Right renal cortex interstitium (tissue), 3 donors: ENCODE results near the gene MICAL2. TPM values are rescaled to one million over a fixed set of nuclear protein-coding genes. Genes with fewer than 3 reads are reported as not detected.

Experiments used
- DNase-seq, 3 donors: peaks; one replicate each; pipeline ENCODE4 v3.0.0-alpha.2; 2013; ENCODE audit warnings: low read depth in 3 of 3, low spot score in 2 of 3
- polyA plus RNA-seq, 3 donors: library from polyadenylated mRNA; unstranded; fragments of 120-200 nt; gene quantifications; one replicate each; pipeline ENCODE4 v1.2.1, GENCODE V29; 2013; ENCODE audit not compliant: insufficient read length in 3 of 3

MICAL2 gene
- polyA plus RNA-seq, 3 donors = 6.7 to 8.3 (median 7.1) TPM

DNA sequence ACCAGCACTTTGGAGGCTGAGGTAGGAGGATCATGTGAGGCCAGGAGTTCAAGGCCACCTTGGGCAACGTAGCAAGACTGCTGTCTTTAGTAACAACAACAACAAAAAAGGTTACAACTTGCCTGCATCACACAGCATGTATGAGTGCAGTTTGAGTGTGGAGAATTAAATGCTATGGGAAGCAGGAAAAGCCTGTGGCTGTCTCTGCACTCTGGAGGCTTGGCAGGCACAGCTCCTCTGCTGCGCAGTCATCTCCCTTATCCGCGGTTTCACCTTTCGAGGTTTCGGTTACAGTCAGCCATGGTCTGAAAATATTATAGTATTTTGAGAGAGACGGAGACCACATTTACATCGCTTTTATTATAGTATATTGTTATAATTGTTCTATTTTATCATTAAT, 2.9 kb downstream of the MICAL2 start:
- no peak for DNase-seq

DNA sequence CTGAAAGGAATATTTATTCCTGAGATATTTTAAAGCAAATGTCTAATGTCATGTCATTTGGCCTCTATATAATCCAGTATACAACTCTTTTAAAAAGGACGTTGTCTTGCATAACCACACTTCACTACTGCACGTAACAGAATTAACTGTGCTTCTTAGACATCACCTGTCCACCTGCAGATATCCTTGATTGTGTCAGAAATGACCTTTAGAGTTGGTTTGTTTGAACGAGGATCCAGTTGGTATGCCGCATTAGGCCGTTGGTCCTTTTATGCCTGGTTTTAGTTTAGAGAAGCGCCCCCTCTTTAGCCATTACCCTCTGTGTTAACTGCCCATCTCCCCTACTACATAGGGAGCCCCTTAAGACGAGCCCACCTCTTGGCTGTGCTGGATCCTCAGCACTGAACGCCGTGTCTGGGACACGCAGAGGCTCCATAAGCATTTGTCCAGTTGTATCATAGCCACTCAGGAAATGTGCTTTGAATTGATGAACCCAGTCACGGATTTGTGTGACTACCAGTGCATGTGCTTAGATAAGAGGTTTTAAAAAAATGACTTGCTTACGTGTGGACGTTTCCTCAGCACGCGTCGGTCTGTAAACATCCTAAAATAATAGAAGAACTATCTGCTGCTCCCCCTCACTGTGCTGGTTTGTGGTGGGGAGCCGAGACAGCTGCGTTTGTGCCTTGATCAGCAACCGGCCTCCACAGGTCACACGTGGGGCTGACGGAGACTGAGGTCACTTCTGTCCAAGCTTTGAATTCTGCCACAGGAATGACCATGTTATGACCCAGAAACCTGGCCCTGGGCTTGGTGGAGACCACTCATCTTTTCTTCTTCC, 4.0 kb downstream of the MICAL2 start:
- no peak for DNase-seq

DNA sequence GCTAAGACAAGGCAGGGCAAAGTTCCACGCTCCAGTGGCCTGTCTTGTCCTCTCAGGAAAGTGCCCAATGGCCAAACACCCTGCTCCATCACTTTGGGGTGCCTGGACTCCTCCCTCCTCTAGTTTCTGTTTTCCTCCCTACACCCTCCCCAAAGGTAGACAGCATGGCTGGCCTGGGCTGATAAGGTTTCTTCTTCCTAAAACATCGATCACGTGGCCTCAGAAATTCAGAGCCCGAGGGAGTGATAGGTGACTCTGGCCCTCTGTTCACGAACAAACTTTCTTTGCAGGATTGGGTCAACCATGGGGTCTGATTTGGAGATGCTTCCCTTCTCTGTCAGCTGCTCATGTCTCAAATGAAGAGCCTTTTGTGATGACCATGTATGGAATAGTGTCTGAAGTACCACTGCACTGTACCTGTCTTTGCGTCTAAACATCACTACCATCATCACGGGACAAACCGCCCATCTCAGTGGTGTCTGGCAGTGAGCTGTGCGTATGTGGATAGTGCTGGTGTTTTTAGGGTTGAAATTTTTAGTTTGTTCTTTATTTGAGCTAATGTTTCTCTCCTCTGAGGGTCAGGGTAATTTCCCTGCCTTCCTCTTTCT, 6.1 kb downstream of the MICAL2 start:
- DNase-seq = no peak

DNA sequence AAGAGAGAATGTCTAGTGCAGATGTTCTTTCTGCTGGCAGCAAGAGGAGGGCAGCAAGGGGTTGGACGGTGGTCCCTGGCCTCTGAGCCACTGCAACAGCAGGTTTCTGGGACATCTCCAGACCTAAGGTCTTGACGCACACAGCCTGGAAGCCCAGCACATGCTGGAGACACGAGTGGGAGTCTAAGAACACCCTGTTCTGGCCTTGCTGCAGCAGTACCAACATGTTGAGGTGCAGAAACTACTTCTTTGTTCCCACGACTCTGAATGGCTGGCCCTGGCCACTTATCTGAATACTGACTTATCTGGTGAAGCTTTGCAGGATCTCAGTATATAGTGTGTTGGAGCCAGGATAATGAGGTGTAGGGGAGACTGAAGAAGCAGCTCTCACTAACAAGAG, 6.8 kb downstream of the MICAL2 start:
- DNase-seq = no peak

DNA sequence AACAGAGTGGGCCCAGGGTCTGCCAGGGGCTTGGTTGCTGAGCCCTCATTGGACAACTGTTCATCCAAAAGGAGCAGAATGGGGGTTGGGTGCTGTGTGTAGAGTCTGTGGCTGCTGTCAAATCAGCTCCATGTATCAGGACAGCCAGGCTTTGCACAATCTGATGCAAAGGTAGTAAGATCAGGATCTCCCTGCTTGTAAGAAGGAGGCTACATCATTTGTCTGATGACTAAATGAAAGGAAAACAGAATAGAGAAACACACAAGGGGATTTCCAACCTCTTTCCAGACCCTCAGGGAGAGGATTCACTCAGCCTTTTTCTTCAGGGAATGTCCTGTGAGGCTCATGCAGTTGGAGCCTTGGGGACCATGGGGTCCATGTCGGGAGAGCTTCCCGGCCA, 7.2 kb downstream of the MICAL2 start:
- no peak for DNase-seq

DNA sequence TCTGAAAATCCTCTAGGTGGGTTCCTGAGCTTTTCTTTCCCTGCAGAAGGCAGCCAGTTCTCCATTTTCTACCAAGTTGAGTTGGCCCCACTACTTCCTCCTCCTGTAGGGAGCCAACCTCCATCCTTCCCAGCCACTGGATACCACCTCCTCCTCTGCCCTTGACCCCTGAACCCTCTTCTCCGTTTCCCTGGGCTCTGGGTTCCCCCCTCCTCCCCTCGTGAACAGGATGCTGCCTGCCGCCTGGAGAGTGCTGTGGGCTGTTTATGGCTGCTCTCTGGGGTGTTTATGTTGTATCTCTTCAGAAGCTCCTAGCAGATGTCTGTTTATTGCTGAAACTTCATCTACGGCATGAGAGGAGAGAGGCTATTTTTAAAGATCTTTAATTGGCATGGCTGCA, 8.6 kb downstream of the MICAL2 start:
- no peak for DNase-seq

DNA sequence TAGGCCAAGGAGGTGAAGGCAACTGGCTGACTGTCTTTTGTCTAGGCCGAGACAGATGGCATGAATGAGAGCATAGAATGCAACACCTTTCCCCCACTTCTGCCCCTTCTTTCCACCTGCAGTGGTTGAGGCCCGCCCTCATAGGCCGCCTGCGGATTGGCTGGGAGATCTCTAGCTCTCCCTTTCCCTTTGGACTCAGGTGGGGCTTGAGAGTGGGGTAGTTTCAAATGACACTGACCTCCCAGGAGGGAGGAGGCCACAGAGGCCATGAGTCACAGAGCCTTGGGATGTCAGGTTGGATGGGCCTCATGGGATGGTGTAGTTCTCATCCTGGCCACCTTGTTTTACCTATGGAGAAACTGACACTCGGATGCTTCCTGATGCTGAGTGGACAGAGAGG, 9.1 kb downstream of the MICAL2 start:
- DNase-seq = no peak

DNA sequence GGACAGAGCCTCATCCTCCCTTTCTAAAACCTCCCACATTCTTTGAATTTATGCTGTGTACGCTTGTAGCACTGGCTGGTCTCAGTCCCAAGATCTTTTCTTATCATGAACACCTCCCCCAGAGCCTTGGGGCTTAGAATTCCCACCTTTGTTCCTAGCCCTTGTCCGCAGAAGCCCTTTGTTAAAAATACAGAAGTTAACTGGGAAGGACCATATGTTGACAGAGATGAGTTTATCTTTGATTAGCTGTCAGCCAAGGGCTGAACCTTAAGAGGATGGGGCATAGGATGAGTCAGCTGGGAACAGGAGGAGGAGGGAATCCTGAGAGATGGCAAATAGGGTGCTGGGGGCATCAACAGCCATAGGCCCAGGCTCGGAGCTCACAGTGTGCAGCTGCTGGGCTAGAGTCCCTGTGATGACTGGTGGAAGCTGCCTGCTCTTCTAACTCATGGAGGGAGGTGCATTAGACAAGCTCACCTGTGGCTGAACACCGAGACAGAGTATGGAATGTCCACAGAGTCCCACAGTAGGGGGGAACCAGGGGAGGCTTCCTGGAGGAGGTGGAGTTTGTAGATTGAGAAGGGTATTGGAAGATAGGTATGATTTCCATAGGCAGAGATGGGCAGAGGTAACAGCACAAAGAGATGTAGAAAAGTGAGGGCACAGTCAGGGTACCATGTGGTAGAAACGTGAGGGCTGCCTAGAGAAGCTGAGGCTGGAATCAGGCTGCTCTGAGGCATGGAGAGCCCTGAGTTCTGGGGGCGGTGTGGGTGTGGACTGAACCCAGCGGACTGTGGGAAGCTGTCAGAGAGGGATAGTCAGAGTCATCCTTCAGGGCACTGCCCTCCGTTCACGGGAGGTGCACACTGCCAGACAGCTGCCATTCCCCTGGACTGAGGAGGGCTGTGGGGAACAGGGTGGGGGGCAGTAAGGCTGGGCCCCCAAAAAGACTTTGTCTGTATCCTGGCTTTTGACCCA, 9.9 kb downstream of the MICAL2 start:
- DNase-seq = no peak

DNA sequence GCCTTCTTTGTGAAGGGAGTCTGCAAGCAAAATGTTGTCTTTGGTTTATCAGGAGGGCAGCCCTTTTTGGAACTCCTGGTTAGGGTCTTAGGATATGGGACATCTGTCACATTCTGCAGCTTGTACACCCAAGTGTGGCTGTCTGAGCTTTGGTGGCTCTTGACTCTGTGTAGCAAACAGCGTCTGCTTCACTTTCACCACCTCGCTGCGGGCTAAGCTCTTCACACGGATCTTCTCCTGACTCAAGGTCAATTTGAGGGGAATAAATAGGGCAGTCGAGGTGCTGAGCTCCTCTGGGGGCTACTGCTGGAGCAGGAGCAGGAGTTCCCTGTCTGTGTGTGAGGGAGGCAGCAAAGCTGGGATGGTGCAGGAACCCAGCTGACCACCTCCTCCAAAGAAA, 10.6 kb downstream of the MICAL2 start:
- no peak for DNase-seq

DNA sequence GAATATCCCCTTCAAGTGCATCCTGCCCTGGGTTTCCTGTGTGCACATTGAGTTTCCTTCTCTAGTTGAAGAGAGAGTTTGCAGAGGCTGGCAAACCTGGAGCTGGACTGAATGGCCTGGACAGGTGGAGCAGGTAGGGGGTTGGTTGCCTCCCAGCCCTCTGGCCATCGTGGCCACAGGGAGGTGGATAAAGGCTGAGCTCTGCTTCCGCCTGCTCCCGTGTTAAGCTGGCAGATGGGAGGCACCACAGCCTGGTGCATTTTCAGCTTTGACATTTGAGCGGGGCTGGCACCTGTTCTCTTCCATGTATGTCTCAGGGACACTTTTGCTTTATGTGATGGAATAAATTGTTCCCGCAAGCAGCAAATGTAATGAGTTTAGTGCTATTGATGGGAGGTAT, 11.1 kb downstream of the MICAL2 start:
- DNase-seq = no peak

DNA sequence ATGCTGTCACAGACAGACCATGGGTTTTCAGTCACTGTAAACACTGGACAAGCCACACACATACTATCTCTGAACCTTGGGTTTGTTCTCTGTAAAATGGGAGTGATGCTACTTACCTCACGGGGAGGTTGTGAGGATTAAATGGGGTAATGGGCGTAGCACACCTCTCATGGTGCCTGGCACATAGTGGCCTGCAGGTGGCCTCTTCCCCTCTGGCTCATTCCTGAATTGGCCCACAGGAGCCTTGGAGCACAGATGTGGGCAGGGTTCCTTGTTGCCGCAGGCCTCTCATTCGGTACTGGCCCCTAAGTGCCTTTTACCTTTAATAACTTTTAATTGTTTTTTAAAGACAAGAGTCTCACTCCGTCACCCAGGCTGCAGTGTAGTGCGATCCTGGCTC, 11.7 kb downstream of the MICAL2 start:
- DNase-seq = no peak

DNA sequence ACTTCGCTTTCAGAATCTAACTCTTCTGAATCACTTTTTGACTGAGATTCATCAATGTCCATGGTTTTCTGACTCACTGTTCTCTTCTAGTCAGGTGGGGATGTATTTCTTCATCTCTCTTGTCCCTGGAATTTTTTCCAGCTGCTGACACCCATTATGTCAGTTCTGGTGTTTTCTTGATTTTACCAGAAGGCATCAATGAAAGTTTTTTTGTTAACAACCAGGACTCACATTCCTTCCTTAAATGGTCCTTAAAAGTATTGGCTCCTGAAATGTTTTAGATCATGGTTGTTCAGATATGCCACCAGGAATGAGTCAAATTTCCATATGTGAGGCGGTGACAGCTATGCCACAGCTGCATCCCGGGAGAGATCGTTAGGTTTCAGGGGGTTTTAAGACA, 12.9 kb downstream of the MICAL2 start:
- no peak for DNase-seq

DNA sequence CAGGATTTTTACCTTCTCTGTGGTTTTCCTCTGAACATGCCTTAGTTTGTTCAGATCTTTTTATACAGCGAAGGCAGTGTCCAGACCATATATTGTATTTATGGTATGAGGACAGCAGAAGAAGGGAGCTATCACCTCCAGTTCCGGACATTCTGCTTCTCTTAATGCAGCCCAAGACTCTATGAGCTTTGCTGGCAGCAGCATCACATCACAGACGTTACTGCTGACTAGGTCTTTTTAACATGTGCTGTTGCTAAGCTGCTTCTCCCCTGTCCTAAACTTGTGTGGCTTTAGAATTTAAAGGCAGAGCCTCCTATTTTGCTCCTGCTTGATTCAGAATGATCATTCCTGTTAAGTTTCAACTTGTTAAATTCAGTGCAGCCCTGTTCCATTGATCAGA, 13.4 kb downstream of the MICAL2 start:
- no peak for DNase-seq

DNA sequence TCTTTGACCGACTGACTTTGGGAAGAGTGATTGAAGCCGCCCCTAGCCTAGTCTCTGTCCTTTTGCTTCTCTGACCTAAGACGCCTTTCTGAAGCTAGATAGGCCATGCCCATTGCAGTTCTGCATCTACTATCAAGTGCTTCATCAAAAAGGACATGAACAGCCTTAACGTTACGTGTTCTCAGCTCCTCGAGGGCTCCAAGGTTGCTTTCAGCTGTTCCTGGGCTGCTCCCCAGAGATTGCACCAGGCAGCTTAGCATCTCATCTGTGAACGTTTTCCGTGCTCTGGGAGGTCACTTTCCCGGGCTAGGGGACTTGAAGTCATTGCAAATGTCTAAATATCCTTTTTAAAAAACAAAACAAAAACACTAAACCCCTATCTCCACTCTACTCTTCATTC, 13.9 kb downstream of the MICAL2 start:
- DNase-seq = no peak

DNA sequence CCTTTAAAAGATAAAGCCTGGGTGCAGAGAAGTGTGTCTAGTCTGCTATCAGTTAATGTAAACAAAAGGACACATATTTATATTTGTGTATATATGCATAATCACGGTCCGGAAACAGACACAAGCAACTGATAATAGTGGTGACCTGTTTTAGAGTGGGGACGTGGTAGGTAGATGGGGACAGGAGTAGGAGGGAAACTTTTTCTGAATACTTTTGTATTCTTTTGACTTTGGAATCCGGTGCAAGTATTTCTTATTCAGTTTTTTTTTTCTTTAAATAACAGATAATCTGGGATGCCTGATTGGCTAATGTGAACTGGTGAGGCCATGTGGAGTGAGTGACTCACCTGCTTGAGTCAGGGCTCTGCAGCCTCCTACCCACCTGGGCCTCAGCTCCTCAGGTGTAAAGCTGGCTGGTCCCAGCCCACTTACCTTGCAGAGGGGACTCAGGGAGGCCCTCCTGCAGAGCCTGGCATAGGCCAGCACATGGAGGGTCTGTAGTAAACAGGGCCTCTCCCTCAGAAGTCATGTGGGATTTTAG, 15.3 kb downstream of the MICAL2 start:
- no peak for DNase-seq

DNA sequence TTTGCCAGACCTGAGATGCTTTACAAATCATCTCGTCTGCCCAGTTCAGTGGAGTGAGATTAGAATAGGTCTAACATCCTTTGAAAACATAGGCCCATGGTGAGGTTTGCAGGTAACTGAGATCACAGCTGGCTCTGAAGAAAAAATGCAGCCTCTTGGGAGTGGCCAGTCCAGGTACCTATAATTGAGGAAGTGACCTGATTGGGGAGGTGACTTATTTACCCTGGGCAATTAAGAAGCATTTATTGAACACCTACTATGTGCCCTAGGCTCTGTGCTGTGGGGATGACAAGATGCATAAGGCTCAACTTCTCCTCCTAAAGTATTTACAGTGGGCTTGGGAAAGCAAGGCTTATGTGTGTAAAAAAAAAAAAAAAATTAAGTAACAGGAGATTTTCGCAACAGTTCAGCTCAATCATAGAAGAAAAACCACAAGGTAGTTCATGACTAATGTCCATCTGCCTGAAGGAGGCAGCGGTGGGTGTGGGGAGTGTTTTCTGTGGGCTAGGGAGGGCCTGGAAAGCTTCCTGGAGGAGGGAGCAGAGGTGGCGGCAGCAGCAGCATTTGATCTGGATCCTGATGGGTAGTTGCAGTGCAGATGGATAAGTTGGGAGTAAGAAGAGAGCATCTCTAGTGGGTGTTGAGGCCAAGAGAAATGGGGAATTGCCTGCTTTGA, 16.1 kb downstream of the MICAL2 start:
- DNase-seq = no peak

DNA sequence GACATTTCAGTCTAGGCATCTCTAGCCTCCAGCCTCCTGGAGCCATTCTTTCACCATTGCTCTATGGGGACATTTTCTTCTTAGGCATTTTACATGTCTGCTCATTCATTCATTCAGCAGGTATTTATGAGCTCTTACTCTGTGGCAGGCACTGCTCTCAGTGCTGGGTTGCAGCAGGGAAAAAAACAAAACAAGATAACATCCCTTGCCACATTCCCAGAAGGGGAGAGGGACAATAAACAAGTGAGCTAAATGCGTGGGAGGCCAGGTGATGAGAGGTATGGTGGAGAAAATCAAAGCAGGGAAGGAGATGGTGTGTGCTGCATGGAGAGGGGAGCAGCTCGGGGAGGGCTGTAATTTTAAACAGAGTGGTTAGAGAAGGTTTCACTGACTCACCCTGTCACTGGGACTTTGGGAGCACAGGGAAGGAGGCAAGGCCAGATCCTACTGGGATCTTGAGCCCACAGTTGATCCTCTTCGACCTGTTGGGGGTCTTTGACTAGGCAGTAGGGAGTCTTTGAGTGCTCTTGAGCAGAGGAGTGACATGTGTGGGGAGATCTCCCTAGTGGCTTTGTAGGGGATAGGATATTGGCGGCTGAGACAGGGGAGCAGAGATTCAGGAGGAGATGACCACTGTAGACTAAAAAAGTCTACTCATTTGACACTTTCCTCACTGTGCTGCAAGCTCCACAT, 17.0 kb downstream of the MICAL2 start:
- no peak for DNase-seq

DNA sequence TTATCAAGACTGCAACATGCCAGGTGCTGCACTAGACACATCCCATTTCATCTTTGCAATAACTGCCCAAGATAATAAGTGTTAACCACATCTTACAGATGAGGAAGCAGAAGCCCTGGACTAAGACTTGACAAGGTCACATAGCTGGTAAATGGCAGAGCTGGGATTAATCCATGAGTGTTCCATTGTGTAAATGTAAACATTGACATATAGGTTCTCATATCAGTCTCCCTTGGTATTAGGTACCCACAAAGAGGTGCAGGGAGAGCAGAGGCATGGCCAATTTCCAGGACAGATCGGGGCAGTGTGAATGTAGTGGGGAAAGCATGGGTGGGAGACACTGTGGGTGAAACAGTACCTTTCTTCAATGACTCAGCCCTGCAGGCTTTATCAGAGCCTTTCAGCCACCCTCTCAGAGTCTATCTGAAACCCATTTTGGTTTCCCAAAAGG, 17.9 kb downstream of the MICAL2 start:
- DNase-seq = no peak

DNA sequence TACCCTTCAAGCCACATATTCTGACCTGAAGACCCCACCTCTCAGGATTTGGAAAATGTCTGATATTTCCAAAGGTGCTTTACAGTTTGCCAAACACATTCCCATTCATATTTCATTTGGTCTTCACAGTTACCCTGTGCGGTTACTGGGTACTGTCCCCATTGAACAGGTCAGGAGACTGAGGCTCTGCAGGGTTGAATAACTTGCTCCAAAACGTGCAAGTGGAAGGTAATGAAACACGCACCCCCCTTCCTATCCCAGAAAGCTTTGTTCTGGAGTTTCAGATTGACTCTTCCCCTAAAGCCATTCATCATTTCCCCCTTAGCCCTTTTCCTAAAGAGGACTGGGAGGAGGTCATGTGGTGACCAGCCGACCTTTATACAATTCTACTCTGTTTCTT, 18.8 kb downstream of the MICAL2 start:
- no peak for DNase-seq
